Mesodermal cell (in vitro differentiated cells): Measurements from ENCODE around the gene TYW3.
A peak's percentile ranks its signal among the peaks of the same experiment; 100 is the strongest.
"Not testable (repeated sequence)": the region's sequence is repeated elsewhere in the genome, so short reads cannot be mapped to it uniquely, and the experiment has no call there.

Experiments used
- H3K27ac ChIP-seq: 2 replicates; pipeline ENCODE4 v1.7.0; 2013; ENCODE audit warnings: mild to moderate bottlenecking, low read depth, low read length, moderate library complexity; ENCODE audit not compliant: severe bottlenecking
- H3K36me3 ChIP-seq: 2 replicates; pipeline ENCODE4 v1.7.1; 2013; ENCODE audit warnings: mild to moderate bottlenecking, low read length, moderate library complexity; ENCODE audit not compliant: control insufficient read depth, insufficient read depth
- H3K4me1 ChIP-seq: one replicate; pipeline ENCODE4 v1.7.1; 2013; ENCODE audit warnings: mild to moderate bottlenecking, low read length; ENCODE audit not compliant: insufficient read depth, control insufficient read depth, poor library complexity, severe bottlenecking
- H3K4me3 ChIP-seq: 2 replicates; pipeline ENCODE4 v1.7.0; 2013; ENCODE audit warnings: low read length, control low read depth, mild to moderate bottlenecking; ENCODE audit not compliant: insufficient read depth, poor library complexity, severe bottlenecking; ENCODE audit errors: extremely low read depth
- H3K9me3 ChIP-seq: 2 replicates; pipeline ENCODE4 v1.7.1; 2013; ENCODE audit warnings: mild to moderate bottlenecking, low read length, moderate library complexity; ENCODE audit not compliant: control insufficient read depth
- WGBS, 2 experiments: methylation state at CpG; one replicate each; pipeline ENCODE4 v1.1.5; 2013; ENCODE audit warnings: missing lambda C conversion rate in 2 of 2; ENCODE audit not compliant: insufficient coverage in 2 of 2; 5-methylcytosine and 5-hydroxymethylcytosine counted together

Gene TYW3

GRCh38 chr1:74729741-74730478 lies 3.0 kb upstream of the TYW3 start:
- Histone ChIP-seq H3K9me3 (peaks cover 13% of the 10 kb centered on the region), H3K27ac (no peak overlapping the region), H3K36me3 (peaks cover 29% of the 10 kb centered on the region), H3K4me3 (no peak overlapping the region), H3K4me1 (peaks cover 23% of the 10 kb centered on the region)
- 70% methylated on average over 3 of the region's 6 CpGs; no CpG with 5 or more reads in 1 of the 2 experiments for WGBS, 2 experiments

GRCh38 chr1:74731399-74732052 lies 1.4 kb upstream of the TYW3 start:
- WGBS, 2 experiments = 84 to 93% methylated on average over 5 to 8 of the region's 11 CpGs
- H3K27ac ChIP-seq = no peak overlapping the region
- peak overlapping the region; percentile 60 for H3K4me3 ChIP-seq

GRCh38 chr1:74732071-74732946 lies 643 bp upstream of the TYW3 start:
- peaks cover 24% of the 10 kb centered on the region for H3K4me1 ChIP-seq
- peaks cover 17% of the 10 kb centered on the region for H3K36me3 ChIP-seq
- H3K9me3 ChIP-seq = not testable (repeated sequence)
- H3K27ac ChIP-seq = peak overlapping the region; percentile 96
- 15 to 30% methylated on average over 3 to 7 of the region's 17 CpGs for WGBS, 2 experiments
- peak overlapping the region; percentile 60 for H3K4me3 ChIP-seq

More at GRCh38 chr1:74731399-74732052, 1.4 kb upstream of the TYW3 start:
- Histone ChIP-seq H3K9me3 (peaks cover 5% of the 10 kb centered on the region), H3K4me1 (peaks cover 24% of the 10 kb centered on the region), H3K36me3 (peaks cover 17% of the 10 kb centered on the region)

- Histone ChIP-seq H3K4me3 (peak overlapping the region; percentile 60), H3K27ac (peak overlapping the region; percentile 96), H3K9me3 (no peaks in the 10 kb centered on the region), H3K36me3 (peaks cover 24% of the 10 kb centered on the region), H3K4me1 (peaks cover 24% of the 10 kb centered on the region)
- 64 to 76% methylated on average over 3 of the region's 11 CpGs for WGBS, 2 experiments
Measured at GRCh38 chr1:74733604-74734484, 892 bp downstream of the TYW3 start.

GRCh38 chr1:74737333-74737732 lies 4.4 kb downstream of the TYW3 start:
- peaks cover 5% of the 10 kb centered on the region for H3K4me1 ChIP-seq
- no peaks in the 10 kb centered on the region for H3K9me3 ChIP-seq
- H3K36me3 ChIP-seq = peaks cover 52% of the 10 kb centered on the region
- 66 to 73% methylated on average over 2 to 3 of the region's 4 CpGs for WGBS, 2 experiments
- no peak overlapping the region for H3K4me3 ChIP-seq
- no peak overlapping the region for H3K27ac ChIP-seq

- H3K9me3 ChIP-seq, H3K4me1 ChIP-seq, H3K27ac ChIP-seq, H3K4me3 ChIP-seq: not testable (repeated sequence)
- WGBS, 2 experiments = 92 to 95% methylated on average over 5 to 7 of the region's 13 CpGs
- peaks cover 81% of the 10 kb centered on the region for H3K36me3 ChIP-seq
Measured at GRCh38 chr1:74740307-74740980, 7.5 kb downstream of the TYW3 start.

- not testable (repeated sequence) for H3K9me3 ChIP-seq, H3K4me1 ChIP-seq, H3K4me3 ChIP-seq, H3K27ac ChIP-seq
- peaks cover 79% of the 10 kb centered on the region for H3K36me3 ChIP-seq
- 90 to 93% methylated on average over 5 of the region's 6 CpGs for WGBS, 2 experiments
Measured at GRCh38 chr1:74745247-74745646, 12.3 kb downstream of the TYW3 start.

GRCh38 chr1:74748960-74749359 lies 16.0 kb downstream of the TYW3 start:
- Histone ChIP-seq H3K4me3 (no peak overlapping the region), H3K4me1 (no peaks in the 10 kb centered on the region), H3K9me3 (no peaks in the 10 kb centered on the region), H3K36me3 (peaks cover 72% of the 10 kb centered on the region), H3K27ac (no peak overlapping the region)
- no CpG with 5 or more reads among the region's 1 CpG for WGBS, 2 experiments

- WGBS, 2 experiments = 76 to 79% methylated on average over 2 of the region's 2 CpGs
- H3K4me1 ChIP-seq = no peaks in the 10 kb centered on the region
- no peak overlapping the region for H3K4me3 ChIP-seq
- peaks cover 81% of the 10 kb centered on the region for H3K36me3 ChIP-seq
- H3K9me3 ChIP-seq = peaks cover 19% of the 10 kb centered on the region
- H3K27ac ChIP-seq = no peak overlapping the region
Measured at GRCh38 chr1:74753104-74753503, 20.2 kb downstream of the TYW3 start.
